HFFc6 (cell line): ENCODE data around the gene CRK. TPM values are rescaled to one million over a fixed set of nuclear protein-coding genes. Genes with fewer than 3 reads are reported as not detected.

Experiments used
- DNase-seq: peaks from one replicate; pipeline ENCODE4 v3.0.0-alpha.2; 2018
- H3K27ac Mint-ChIP-seq: 2 replicates; pipeline ENCODE4 v1.8.0; 2020; ENCODE audit warnings: mild to moderate bottlenecking, mixed read lengths
- H3K27me3 Mint-ChIP-seq: 2 replicates; pipeline ENCODE4 v1.8.0; 2021; ENCODE audit warnings: mild to moderate bottlenecking, moderate library complexity, mixed read lengths; ENCODE audit not compliant: insufficient read depth
- H3K36me3 Mint-ChIP-seq: 2 replicates; pipeline ENCODE4 v1.8.0; 2021; ENCODE audit warnings: low read depth, mixed read lengths
- H3K4me1 Mint-ChIP-seq: 2 replicates; pipeline ENCODE4 v1.8.0; 2020; ENCODE audit warnings: low read depth, mixed read lengths
- H3K4me3 Mint-ChIP-seq: 2 replicates; pipeline ENCODE4 v1.8.0; 2020; ENCODE audit warnings: mild to moderate bottlenecking, moderate library complexity, mixed read lengths
- H3K9me3 Mint-ChIP-seq: 2 replicates; pipeline ENCODE4 v1.8.0; 2020; ENCODE audit warnings: mild to moderate bottlenecking, mixed read lengths
- CTCF ChIP-seq: fragments of 200-600 bp; sonication (generic); IDR thresholded peaks from 2 replicates; pipeline ENCODE4 v1.5.0; 2021; ENCODE audit warnings: antibody characterized with exemption, mild to moderate bottlenecking
- total RNA-seq, 6 experiments: library from RNA; stranded (reverse); fragmentation: NEBNext Ultra II Directional; extraction: Animal tissue kit (Norgen Biotek cat#: 25700); gene quantifications; 2 replicates in 1 of 6; 3 replicates in 5 of 6; pipeline ENCODE4 v1.2.3, GENCODE V29; 2021

Gene CRK
- total RNA-seq, 6 experiments from 2014 or later = 71.1 to 83.1 (median 77.5) TPM

GRCh38 chr17:1498233-1498632, 42.2 kb upstream of the CRK start:
- H3K27ac Mint-ChIP-seq = peak overlapping the region; percentile 55; the same call in 1 of the 2 replicates
- TF ChIP-seq CTCF = no peak
- peaks cover 14% of the 10 kb centered on the region for H3K4me1 Mint-ChIP-seq
- no peaks in the 10 kb centered on the region for H3K27me3 Mint-ChIP-seq
- H3K9me3 Mint-ChIP-seq = no peaks in the 10 kb centered on the region
- no peaks in the 10 kb centered on the region for H3K36me3 Mint-ChIP-seq
- no peak for DNase-seq
- H3K4me3 Mint-ChIP-seq = no peak overlapping the region

GRCh38 chr17:1497831-1498230, 41.8 kb upstream of the CRK start:
- Mint-ChIP-seq H3K27me3 (no peaks in the 10 kb centered on the region), H3K9me3 (no peaks in the 10 kb centered on the region), H3K4me3 (no peak overlapping the region), H3K4me1 (peaks cover 14% of the 10 kb centered on the region), H3K27ac (peak overlapping the region; percentile 55), H3K36me3 (no peaks in the 10 kb centered on the region)
- no peak for DNase-seq
- TF ChIP-seq CTCF = no peak

- H3K27ac Mint-ChIP-seq = no peak overlapping the region
- H3K4me3 Mint-ChIP-seq = no peak overlapping the region
- H3K9me3 Mint-ChIP-seq = no peaks in the 10 kb centered on the region
- TF ChIP-seq CTCF = no peak
- no peaks in the 10 kb centered on the region for H3K27me3 Mint-ChIP-seq
- no peak for DNase-seq
- H3K4me1 Mint-ChIP-seq = peaks cover 18% of the 10 kb centered on the region
- no peaks in the 10 kb centered on the region for H3K36me3 Mint-ChIP-seq
These were observed 40.8 kb upstream of the CRK start for GRCh38 chr17:1496869-1497268.

- peaks cover 3% of the 10 kb centered on the region; the same call in 1 of the 2 replicates for H3K36me3 Mint-ChIP-seq
- H3K9me3 Mint-ChIP-seq = no peaks in the 10 kb centered on the region
- no peak overlapping the region for H3K4me3 Mint-ChIP-seq
- peak overlapping the region; percentile 10; the same call in 1 of the 2 replicates for H3K27ac Mint-ChIP-seq
- TF ChIP-seq CTCF = no peak
- H3K4me1 Mint-ChIP-seq = peaks cover 22% of the 10 kb centered on the region
- no peaks in the 10 kb centered on the region for H3K27me3 Mint-ChIP-seq
- no peak for DNase-seq
These were observed 39.4 kb upstream of the CRK start for GRCh38 chr17:1495265-1495989.

- no peak overlapping the region for H3K4me3 Mint-ChIP-seq
- no peak for DNase-seq
- H3K9me3 Mint-ChIP-seq = no peaks in the 10 kb centered on the region
- no peaks in the 10 kb centered on the region for H3K27me3 Mint-ChIP-seq
- H3K27ac Mint-ChIP-seq = no peak overlapping the region
- H3K4me1 Mint-ChIP-seq = peaks cover 29% of the 10 kb centered on the region
- peaks cover 5% of the 10 kb centered on the region; the same call in 1 of the 2 replicates for H3K36me3 Mint-ChIP-seq
- no peak for TF ChIP-seq CTCF
These were observed 38.8 kb upstream of the CRK start for GRCh38 chr17:1494736-1495253.
